H1 (cell line): ENCODE measurements around the gene POLR3GL. TPM values are rescaled to one million over a fixed set of nuclear protein-coding genes. Genes with fewer than 3 reads are reported as not detected.

Source experiments
- ASH2L ChIP-seq: fragments of 200-600, 300-600 bp; sonication (generic); IDR thresholded peaks from one replicate; pipeline ENCODE4 v1.7.1; 2017; ENCODE audit warnings: low read length
- BACH1 ChIP-seq: IDR thresholded peaks from 2 replicates; pipeline ENCODE4 v1.6.1; 2012; ENCODE audit warnings: low read length, improper control_type of control experiment
- BRCA1 ChIP-seq: IDR thresholded peaks from 2 replicates; pipeline ENCODE4 v1.6.1; 2012; ENCODE audit warnings: low read depth, low read length, improper control_type of control experiment
- CHD1 ChIP-seq: IDR thresholded peaks from 2 replicates; pipeline ENCODE4 v1.6.1; 2012; ENCODE audit warnings: low read depth, low read length, improper control_type of control experiment
- CREB1 ChIP-seq: IDR thresholded peaks from 2 replicates; pipeline ENCODE4 v1.6.1; 2012; ENCODE audit warnings: inconsistent platforms
- GABPA ChIP-seq: IDR thresholded peaks from 2 replicates; pipeline ENCODE4 v1.6.1; 2011; ENCODE audit warnings: mild to moderate bottlenecking, low read length, moderate library complexity, borderline replicate concordance; ENCODE audit not compliant: insufficient read depth
- HDAC2 ChIP-seq, 2 experiments: fragments of 300-600 bp in 1 of 2; sonication (generic) in 1 of 2; IDR thresholded peaks; 2 replicates each; pipeline ENCODE4 v1.6.1; 2011 to 2012; ENCODE audit warnings: low read depth in 2 of 2, low read length in 2 of 2, mild to moderate bottlenecking in 2 of 2, moderate library complexity in 2 of 2, borderline replicate concordance in 1 of 2, inconsistent platforms in 1 of 2
- KDM4A ChIP-seq: IDR thresholded peaks from one replicate; pipeline ENCODE4 v1.7.1; 2012; ENCODE audit warnings: low read depth, mild to moderate bottlenecking, moderate library complexity, low read length, inconsistent platforms; ENCODE audit not compliant: severe bottlenecking
- NRF1 ChIP-seq: IDR thresholded peaks from 2 replicates; pipeline ENCODE4 v1.6.1; 2011; ENCODE audit warnings: mild to moderate bottlenecking, low read depth, low read length, improper control_type of control experiment
- PHF8 ChIP-seq: fragments of 200-600 bp; sonication (generic); conservative IDR thresholded peaks from 2 replicates; pipeline ENCODE4 v1.7.1; 2012; ENCODE audit warnings: low read depth, mild to moderate bottlenecking, inconsistent platforms, low read length, moderate library complexity
- POLR2A ChIP-seq, 2 experiments: IDR thresholded peaks; 1 replicate in 1 of 2; 2 replicates in 1 of 2; pipeline ENCODE4 v1.6.1; 2011; ENCODE audit warnings: low read depth in 2 of 2, low read length in 2 of 2, mild to moderate bottlenecking in 2 of 2; ENCODE audit errors: control extremely low read depth in 1 of 2
- POLR2AphosphoS5 ChIP-seq: IDR thresholded peaks from 2 replicates; pipeline ENCODE4 v1.6.1; 2011; ENCODE audit warnings: low read depth, low read length
- SAP30 ChIP-seq: fragments of 300-600 bp; sonication (generic); IDR thresholded peaks from 2 replicates; pipeline ENCODE4 v1.7.1; 2012; ENCODE audit warnings: low read length, moderate library complexity, mild to moderate bottlenecking, inconsistent platforms; ENCODE audit not compliant: insufficient read depth, insufficient replicate concordance
- SIRT6 ChIP-seq: IDR thresholded peaks from one replicate; pipeline ENCODE4 v1.7.1; 2012; ENCODE audit warnings: low read length, inconsistent platforms
- SP1 ChIP-seq: IDR thresholded peaks from 2 replicates; pipeline ENCODE4 v1.6.1; 2011; ENCODE audit warnings: low read depth, low read length
- SP2 ChIP-seq: IDR thresholded peaks from 2 replicates; pipeline ENCODE4 v1.6.1; 2012; ENCODE audit warnings: mild to moderate bottlenecking, low read length, inconsistent platforms
- TAF1 ChIP-seq: IDR thresholded peaks from 2 replicates; pipeline ENCODE4 v1.6.1; 2011; ENCODE audit warnings: mild to moderate bottlenecking, low read depth, low read length
- TEAD4 ChIP-seq: IDR thresholded peaks from 2 replicates; pipeline ENCODE4 v1.6.1; 2012; ENCODE audit warnings: low read depth, low read length, inconsistent platforms, mixed read lengths
- polyA plus RNA-seq, 7 experiments: library from polyadenylated mRNA; depleted of rRNA in 3 of 7; stranded (reverse) in 5 of 7; unstranded in 2 of 7; fragments of >200 nt in 5 of 7; fragments of 200-250 nt in 2 of 7; gene quantifications; 1 replicate in 5 of 7; 2 replicates in 1 of 7; 4 replicates in 1 of 7; pipeline versions ENCODE4 v1.2.1 to v1.2.3, GENCODE V29; 2011 to 2013; ENCODE audit warnings: missing spikeins in 2 of 7, mixed read lengths in 2 of 7
- total RNA-seq: library from RNA; stranded (reverse); fragmentation: NEBNext Ultra II Directional; extraction: Animal tissue kit (Norgen Biotek cat#: 25700); gene quantifications from 2 replicates; pipeline ENCODE4 v1.2.1, GENCODE V29; 2021
- TF ChIP-seq, protein P1 (sequence below): IDR thresholded peaks from 2 replicates; pipeline ENCODE4 v1.6.1; 2012; ENCODE audit warnings: inconsistent platforms
- TF ChIP-seq, protein P2 (sequence below): IDR thresholded peaks from 2 replicates; pipeline ENCODE4 v1.6.1; 2012; ENCODE audit warnings: low read length, inconsistent platforms

POLR3GL gene
- total and polyA plus RNA-seq, 2 of the 8 experiments (the other 6 are each of a cell fraction or from before 2014, with no cell fraction given) = 3.1 to 3.9 TPM

GRCh38 chr1:145927063-145927886 lies 37.2 kb upstream of the POLR3GL start, which contains the start of gene RBM8A (continued):
- TF ChIP-seq HDAC2 (IDR thresholded peaks at IDR 0.05; ENCODE audit: borderline replicate concordance in 1 of 2, low read depth in 2 of 2, low read length in 2 of 2) (peak; percentile 68 to 95; a peak in 2 of 4 replicates), POLR2A (IDR thresholded peaks at IDR 0.05; ENCODE audit: control extremely low read depth in 1 of 2, low read depth in 2 of 2, low read length in 2 of 2) (peak; percentile 88 to 92), SP1 (peak; percentile 68; the same call in 1 of the 2 replicates), GABPA (peak; percentile 53; the same call in 1 of the 2 replicates), NRF1 (no peak), POLR2AphosphoS5 (no peak; the same call in none of the 2 replicates), CREB1 (peak; percentile 81), SIRT6 (no peak), ASH2L (peak; percentile 95), KDM4A (no peak), PHF8 (peak; percentile 95), SP2 (no peak), TAF1 (peak; percentile 79), CHD1 (peak; percentile 72; the same call in 1 of the 2 replicates), SAP30 (no peak), TEAD4 (peak; percentile 25; the same call in 1 of the 2 replicates), BRCA1 (no peak), BACH1 (peak; percentile 39; the same call in 1 of the 2 replicates)
- TF ChIP-seq, protein P1, sequence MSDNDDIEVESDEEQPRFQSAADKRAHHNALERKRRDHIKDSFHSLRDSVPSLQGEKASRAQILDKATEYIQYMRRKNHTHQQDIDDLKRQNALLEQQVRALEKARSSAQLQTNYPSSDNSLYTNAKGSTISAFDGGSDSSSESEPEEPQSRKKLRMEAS = peak; percentile 48; the same call in 1 of the 2 replicates
- TF ChIP-seq, protein P2, sequence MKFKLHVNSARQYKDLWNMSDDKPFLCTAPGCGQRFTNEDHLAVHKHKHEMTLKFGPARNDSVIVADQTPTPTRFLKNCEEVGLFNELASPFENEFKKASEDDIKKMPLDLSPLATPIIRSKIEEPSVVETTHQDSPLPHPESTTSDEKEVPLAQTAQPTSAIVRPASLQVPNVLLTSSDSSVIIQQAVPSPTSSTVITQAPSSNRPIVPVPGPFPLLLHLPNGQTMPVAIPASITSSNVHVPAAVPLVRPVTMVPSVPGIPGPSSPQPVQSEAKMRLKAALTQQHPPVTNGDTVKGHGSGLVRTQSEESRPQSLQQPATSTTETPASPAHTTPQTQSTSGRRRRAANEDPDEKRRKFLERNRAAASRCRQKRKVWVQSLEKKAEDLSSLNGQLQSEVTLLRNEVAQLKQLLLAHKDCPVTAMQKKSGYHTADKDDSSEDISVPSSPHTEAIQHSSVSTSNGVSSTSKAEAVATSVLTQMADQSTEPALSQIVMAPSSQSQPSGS = no peak
